Measurements from ENCODE around the gene FOSL1.

DNA sequence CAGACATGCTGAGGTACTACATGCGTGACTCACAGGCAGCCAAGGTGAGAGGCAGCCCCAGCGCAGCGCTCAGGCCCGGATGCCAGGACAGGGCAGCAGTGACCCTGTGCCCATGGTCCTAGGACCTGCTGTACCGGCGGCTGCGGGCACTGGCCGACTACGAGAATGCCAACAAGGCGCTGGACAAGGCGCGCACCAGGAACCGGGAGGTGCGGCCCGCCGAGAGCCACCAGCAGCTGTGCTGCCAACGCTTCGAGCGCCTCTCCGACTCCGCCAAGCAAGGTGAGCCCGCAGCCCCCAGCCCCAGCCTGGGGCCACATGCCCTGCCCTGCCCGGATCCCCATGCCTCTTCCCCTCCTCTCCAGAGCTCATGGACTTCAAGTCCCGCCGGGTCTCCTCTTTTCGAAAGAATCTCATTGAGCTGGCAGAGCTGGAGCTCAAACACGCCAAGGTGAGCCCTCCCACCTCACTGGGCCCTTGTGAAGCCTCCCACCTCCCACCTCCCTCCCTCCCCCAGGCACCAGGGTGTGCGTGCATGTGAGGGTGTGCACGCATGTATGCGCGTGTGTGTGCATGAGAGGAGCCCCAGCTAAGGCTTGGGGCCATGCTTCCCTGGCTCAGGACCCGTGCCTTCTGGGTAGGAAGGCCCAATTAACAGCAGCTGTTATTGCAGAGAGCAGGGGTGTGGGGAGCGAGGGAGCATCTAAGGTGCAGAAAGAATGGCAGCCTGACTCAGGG is 47.5 kb downstream of the FOSL1 start:
- TF ChIP-seq, protein P1, sequence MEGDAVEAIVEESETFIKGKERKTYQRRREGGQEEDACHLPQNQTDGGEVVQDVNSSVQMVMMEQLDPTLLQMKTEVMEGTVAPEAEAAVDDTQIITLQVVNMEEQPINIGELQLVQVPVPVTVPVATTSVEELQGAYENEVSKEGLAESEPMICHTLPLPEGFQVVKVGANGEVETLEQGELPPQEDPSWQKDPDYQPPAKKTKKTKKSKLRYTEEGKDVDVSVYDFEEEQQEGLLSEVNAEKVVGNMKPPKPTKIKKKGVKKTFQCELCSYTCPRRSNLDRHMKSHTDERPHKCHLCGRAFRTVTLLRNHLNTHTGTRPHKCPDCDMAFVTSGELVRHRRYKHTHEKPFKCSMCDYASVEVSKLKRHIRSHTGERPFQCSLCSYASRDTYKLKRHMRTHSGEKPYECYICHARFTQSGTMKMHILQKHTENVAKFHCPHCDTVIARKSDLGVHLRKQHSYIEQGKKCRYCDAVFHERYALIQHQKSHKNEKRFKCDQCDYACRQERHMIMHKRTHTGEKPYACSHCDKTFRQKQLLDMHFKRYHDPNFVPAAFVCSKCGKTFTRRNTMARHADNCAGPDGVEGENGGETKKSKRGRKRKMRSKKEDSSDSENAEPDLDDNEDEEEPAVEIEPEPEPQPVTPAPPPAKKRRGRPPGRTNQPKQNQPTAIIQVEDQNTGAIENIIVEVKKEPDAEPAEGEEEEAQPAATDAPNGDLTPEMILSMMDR (IDR thresholded peaks at IDR 0.05): no peak
- no peak for TF ChIP-seq EZH2 (IDR thresholded peaks at IDR 0.05)

All from neural progenitor cell (in vitro differentiated cells).